Inferior parietal cortex (tissue), 1 donor: ENCODE data around the gene TRAPPC12.
"Not testable (repeated sequence)": the region's sequence is repeated elsewhere in the genome, so short reads cannot be mapped to it uniquely, and the experiment has no call there.

Source experiments
- DNase-seq: peaks from one replicate; pipeline ENCODE4 v3.0.0-alpha.2; 2016; ENCODE audit errors: extremely low spot score

Gene TRAPPC12

GRCh38 chr2:3379647-3380534 lies at the start of gene TRAPPC12:
Gene TRAPPC12 (plus strand): TSS chr2:3379694. CDS start chr2:3387624, 7,930 bp downstream.
- peak; percentile 95 for DNase-seq

GRCh38 chr2:3332133-3332532 lies 47.4 kb upstream of the TRAPPC12 start:
- DNase-seq, result no peak

GRCh38 chr2:3334392-3335345 lies 44.8 kb upstream of the TRAPPC12 start:
- no peak for DNase-seq

- no peak for DNase-seq
Measured at GRCh38 chr2:3336844-3337243, 42.6 kb upstream of the TRAPPC12 start.

GRCh38 chr2:3338340-3338739 lies 41.2 kb upstream of the TRAPPC12 start:
- DNase-seq, result no peak

- DNase-seq, result no peak
Measured at GRCh38 chr2:3340144-3340543, 39.4 kb upstream of the TRAPPC12 start.

- no peak for DNase-seq
Measured at GRCh38 chr2:3341336-3341735, 38.2 kb upstream of the TRAPPC12 start.

GRCh38 chr2:3342324-3342723 lies 37.2 kb upstream of the TRAPPC12 start:
- no peak for DNase-seq

- no peak for DNase-seq
Measured at GRCh38 chr2:3343012-3343411, 36.5 kb upstream of the TRAPPC12 start.

GRCh38 chr2:3344897-3345296 lies 34.6 kb upstream of the TRAPPC12 start:
- DNase-seq, result peak; percentile 20

GRCh38 chr2:3345621-3346020 lies 33.9 kb upstream of the TRAPPC12 start:
- no peak for DNase-seq

- DNase-seq, result no peak
Measured at GRCh38 chr2:3348767-3349166, 30.7 kb upstream of the TRAPPC12 start.

- DNase-seq, result peak; percentile 55
Measured at GRCh38 chr2:3349211-3349693, 30.2 kb upstream of the TRAPPC12 start.

GRCh38 chr2:3354986-3355385 lies 24.5 kb upstream of the TRAPPC12 start:
- DNase-seq, result no peak

GRCh38 chr2:3355951-3356569 lies 23.4 kb upstream of the TRAPPC12 start:
- no peak for DNase-seq

GRCh38 chr2:3356799-3357198 lies 22.7 kb upstream of the TRAPPC12 start:
- DNase-seq, result no peak

GRCh38 chr2:3357446-3357845 lies 22.0 kb upstream of the TRAPPC12 start:
- DNase-seq, result not testable (repeated sequence)

- DNase-seq, result no peak
Measured at GRCh38 chr2:3357926-3358325, 21.6 kb upstream of the TRAPPC12 start.

- DNase-seq, result no peak
Measured at GRCh38 chr2:3361518-3362389, 17.7 kb upstream of the TRAPPC12 start.

- DNase-seq, result no peak
Measured at GRCh38 chr2:3365219-3365618, 14.3 kb upstream of the TRAPPC12 start.

GRCh38 chr2:3368261-3368722 lies 11.2 kb upstream of the TRAPPC12 start:
- DNase-seq, result no peak
